ENCODE measurements around the gene MSLN. TPM values are rescaled to one million over a fixed set of nuclear protein-coding genes. Genes with fewer than 3 reads are reported as not detected.
A peak's percentile ranks its signal among the peaks of the same experiment; 100 is the strongest.

The MSLN gene
- total and polyA plus RNA-seq, 9 of the 15 experiments (the other 6 are each of a cell fraction or from before 2014, with no cell fraction given): not detected

DNA sequence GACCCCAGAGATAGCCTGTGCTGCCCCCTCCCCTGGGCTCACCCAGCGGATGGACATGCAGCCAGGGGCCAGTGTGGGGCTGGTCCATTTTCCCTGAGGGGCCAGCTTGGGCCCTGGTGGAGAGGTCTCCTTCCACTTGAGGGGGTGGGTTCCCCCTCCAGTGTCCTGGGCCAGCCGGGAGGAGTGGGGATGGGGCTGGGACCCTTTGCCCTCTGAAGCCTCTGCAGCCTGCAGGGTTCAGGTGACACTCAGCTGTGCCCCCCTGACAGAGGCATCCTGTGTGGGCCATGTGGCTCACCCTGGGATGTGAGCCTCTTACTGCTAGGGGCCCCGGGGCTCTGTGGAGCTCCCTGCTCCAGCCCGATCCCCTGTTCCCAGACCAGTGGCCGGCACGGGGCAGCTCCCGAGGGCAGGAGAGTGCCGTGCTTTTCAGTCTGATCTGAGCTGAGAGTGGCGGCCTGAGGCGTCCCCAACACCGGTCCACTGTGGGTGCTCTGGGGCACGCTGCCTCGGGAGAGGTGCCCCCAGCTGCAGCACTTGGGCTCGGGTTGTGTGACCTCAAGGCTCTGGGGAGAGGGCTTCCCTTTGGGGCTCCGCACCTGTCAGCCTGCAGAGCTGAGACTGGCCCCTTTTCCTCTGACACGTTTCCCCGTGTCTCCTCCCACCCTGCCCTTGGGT lies 40.4 kb downstream of the MSLN start:
- H3K9me1 ChIP-seq (ENCODE audit: control insufficient read depth, insufficient read depth, low read length): no peaks in the 10 kb centered on the region
- ATAC-seq (peak; percentile 3; the same call in 1 of the 3 replicates), FAIRE-seq (no peak), DNase-seq (ENCODE audit: extremely low read depth in 1 of 4, low spot score in 3 of 4) (peak in 1 of 4 experiments; percentile 20)
- H3K27me3 ChIP-seq (ENCODE audit: control insufficient read depth in 2 of 2, insufficient read depth in 2 of 2, low read length in 2 of 2): no peaks in the 10 kb centered on the region
- H3K79me2 ChIP-seq (ENCODE audit: control insufficient read depth, insufficient read depth, low read length): no peaks in the 10 kb centered on the region
- intact Hi-C loops (cut with micrococcal nuclease) (no loop called here), in situ Hi-C loops (cut with MboI) (no loop called here)
- no peak overlapping the region for H2AFZ ChIP-seq (ENCODE audit: low read depth, low read length)
- TF ChIP-seq ZNF780A (CRISPR knock-in tag; IDR thresholded peaks at IDR 0.05): no peak
- 0 out of 2 replicates have a peak, but pooled peaks have one; percentile 17 for TF ChIP-seq SP1 (CRISPR knock-in tag; IDR thresholded peaks at IDR 0.05)
- TF ChIP-seq, protein P1, sequence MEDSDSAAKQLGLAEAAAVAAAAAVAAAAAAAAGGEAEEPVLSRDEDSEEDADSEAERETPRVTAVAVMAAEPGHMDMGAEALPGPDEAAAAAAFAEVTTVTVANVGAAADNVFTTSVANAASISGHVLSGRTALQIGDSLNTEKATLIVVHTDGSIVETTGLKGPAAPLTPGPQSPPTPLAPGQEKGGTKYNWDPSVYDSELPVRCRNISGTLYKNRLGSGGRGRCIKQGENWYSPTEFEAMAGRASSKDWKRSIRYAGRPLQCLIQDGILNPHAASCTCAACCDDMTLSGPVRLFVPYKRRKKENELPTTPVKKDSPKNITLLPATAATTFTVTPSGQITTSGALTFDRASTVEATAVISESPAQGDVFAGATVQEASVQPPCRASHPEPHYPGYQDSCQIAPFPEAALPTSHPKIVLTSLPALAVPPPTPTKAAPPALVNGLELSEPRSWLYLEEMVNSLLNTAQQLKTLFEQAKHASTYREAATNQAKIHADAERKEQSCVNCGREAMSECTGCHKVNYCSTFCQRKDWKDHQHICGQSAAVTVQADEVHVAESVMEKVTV (CRISPR knock-in tag; IDR thresholded peaks at IDR 0.05): no peak
- no peak for TF ChIP-seq ZNF347 (CRISPR knock-in tag; IDR thresholded peaks at IDR 0.05; ENCODE audit: low read depth)
- no peak for TF ChIP-seq ZNF668 (CRISPR knock-in tag; IDR thresholded peaks at IDR 0.05)
- no peak for TF ChIP-seq PTTG1 (tag; IDR thresholded peaks at IDR 0.05; ENCODE audit: low read depth)
- TF ChIP-seq PYGO2 (tag; IDR thresholded peaks at IDR 0.05): no peak
- TF ChIP-seq FOXK1 (CRISPR knock-in tag; IDR thresholded peaks at IDR 0.05; ENCODE audit: borderline replicate concordance): no peak
- TF ChIP-seq, protein P2, sequence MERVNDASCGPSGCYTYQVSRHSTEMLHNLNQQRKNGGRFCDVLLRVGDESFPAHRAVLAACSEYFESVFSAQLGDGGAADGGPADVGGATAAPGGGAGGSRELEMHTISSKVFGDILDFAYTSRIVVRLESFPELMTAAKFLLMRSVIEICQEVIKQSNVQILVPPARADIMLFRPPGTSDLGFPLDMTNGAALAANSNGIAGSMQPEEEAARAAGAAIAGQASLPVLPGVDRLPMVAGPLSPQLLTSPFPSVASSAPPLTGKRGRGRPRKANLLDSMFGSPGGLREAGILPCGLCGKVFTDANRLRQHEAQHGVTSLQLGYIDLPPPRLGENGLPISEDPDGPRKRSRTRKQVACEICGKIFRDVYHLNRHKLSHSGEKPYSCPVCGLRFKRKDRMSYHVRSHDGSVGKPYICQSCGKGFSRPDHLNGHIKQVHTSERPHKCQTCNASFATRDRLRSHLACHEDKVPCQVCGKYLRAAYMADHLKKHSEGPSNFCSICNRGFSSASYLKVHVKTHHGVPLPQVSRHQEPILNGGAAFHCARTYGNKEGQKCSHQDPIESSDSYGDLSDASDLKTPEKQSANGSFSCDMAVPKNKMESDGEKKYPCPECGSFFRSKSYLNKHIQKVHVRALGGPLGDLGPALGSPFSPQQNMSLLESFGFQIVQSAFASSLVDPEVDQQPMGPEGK (CRISPR knock-in tag; IDR thresholded peaks at IDR 0.05; ENCODE audit: borderline replicate concordance): no peak
- TF ChIP-seq PCBP1 (IDR thresholded peaks at IDR 0.05; ENCODE audit: low read depth, low read length, poor library complexity, severe bottlenecking): no peak
- TF ChIP-seq POLR2G (IDR thresholded peaks at IDR 0.05; ENCODE audit: low read depth, low read length): peak; percentile 56
- no peak for TF ChIP-seq ZNF75A (CRISPR knock-in tag; IDR thresholded peaks at IDR 0.05)
- 0 out of 2 replicates have a peak, but pooled peaks have one; percentile 36 for TF ChIP-seq POLR2A (conservative IDR thresholded peaks at IDR 0.05)
- no peak for TF ChIP-seq NELFE (IDR thresholded peaks at IDR 0.05; ENCODE audit: insufficient read depth, insufficient read length)
- TF ChIP-seq SMARCA5 (IDR thresholded peaks at IDR 0.05): no peak
- TF ChIP-seq TAL1 (IDR thresholded peaks at IDR 0.05): no peak
- TF ChIP-seq KAT7 (CRISPR knock-in tag; IDR thresholded peaks at IDR 0.05; ENCODE audit: borderline replicate concordance): no peak
- TF ChIP-seq ATF7 (IDR thresholded peaks at IDR 0.05): no peak
- peak; percentile 44 for TF ChIP-seq HMGN3 (IDR thresholded peaks at IDR 0.05; ENCODE audit: borderline replicate concordance, extremely low read depth, insufficient read length, low read depth, low read length)
- TF ChIP-seq EGR1 (conservative IDR thresholded peaks at IDR 0.05): 0 out of 2 replicates have a peak, but pooled peaks have one; percentile 27
- no peak overlapping the region for H3K4me2 ChIP-seq (ENCODE audit: insufficient read depth, low read length)
- CTCF ChIA-PET (ENCODE audit: low intra/inter-chr PET ratio): no interaction called here
- H3K9ac ChIP-seq (ENCODE audit: insufficient read depth in 1 of 2, low read depth in 2 of 2, low read length in 2 of 2): peak overlapping the region in 1 of 2 experiments; percentile 14; a peak in 1 of 4 replicates
- peaks cover 15% of the 10 kb centered on the region; the same call in 1 of the 3 replicates for H3K36me3 ChIP-seq (ENCODE audit: control insufficient read depth, insufficient read depth, low read length)
- BruUV-seq (replicated peaks): no TSS peak
- no peak overlapping the region for H3K27ac ChIP-seq (ENCODE audit: extremely low read depth, low read depth, low read length)
- peaks cover 11% of the 10 kb centered on the region for H4K20me1 ChIP-seq (replicated peaks; ENCODE audit: control insufficient read depth, insufficient read depth, low read length)
- 13% methylated on average over 15 of the region's 17 CpGs for WGBS (ENCODE audit: insufficient coverage, low coverage, missing lambda C conversion rate)
- POLR2A ChIA-PET: interaction anchor here (0.5 to 1.6 kb wide), 5 partner anchors 11 to 106 kb away, joined by 3 to 6 read pairs (median 4); partner anchors contain the start of genes CHTF18 and RPUSD1
- H3K9me3 ChIP-seq (replicated peaks; ENCODE audit: control insufficient read depth, insufficient read depth, low read depth, low read length): no peaks in the 10 kb centered on the region
- H3K4me3 ChIP-seq: no peak overlapping the region
- H3K4me1 ChIP-seq (replicated peaks in 1 of 2; ENCODE audit: control insufficient read depth in 2 of 2, insufficient read depth in 2 of 2, low read length in 2 of 2): peaks cover 0 to 90% of the 10 kb centered on the region in 2 experiments; a peak in 2 of 5 replicates
